Aorta (tissue), 5 donors: ENCODE results near the gene PPP6R2. TPM values are rescaled to one million over a fixed set of nuclear protein-coding genes. Genes with fewer than 3 reads are reported as not detected.
"Not testable (repeated sequence)": the region's sequence is repeated elsewhere in the genome, so short reads cannot be mapped to it uniquely, and the experiment has no call there.

ENCODE experiments used
- ATAC-seq: fragments of 200-7000 bp; cut with Tn5 transposase; one replicate; pipeline ENCODE4 v1.9.1; 2022; ENCODE audit warnings: moderate library complexity; ENCODE audit not compliant: low FRiP score
- DNase-seq, 2 donors: peaks; one replicate each; pipeline ENCODE4 v3.0.0-alpha.2; 2020
- H3K27ac ChIP-seq, 2 donors: one replicate each; pipeline ENCODE4 v1.5.1; 2013; ENCODE audit warnings: low read length in 2 of 2, mild to moderate bottlenecking in 2 of 2, moderate library complexity in 2 of 2, control low read depth in 1 of 2, inconsistent platforms in 1 of 2, low read depth in 1 of 2
- H3K27me3 ChIP-seq, 2 donors: one replicate each; pipeline ENCODE4 v1.6.1; 2013; ENCODE audit warnings: control low read depth in 1 of 2, low read length in 1 of 2, mild to moderate bottlenecking in 1 of 2, moderate library complexity in 1 of 2; ENCODE audit not compliant: insufficient read depth in 2 of 2, control insufficient read depth in 1 of 2
- H3K36me3 ChIP-seq, 2 donors: one replicate each; pipeline ENCODE4 v1.6.1; 2013; ENCODE audit warnings: control low read depth in 1 of 2, low read length in 1 of 2, mild to moderate bottlenecking in 1 of 2; ENCODE audit not compliant: insufficient read depth in 2 of 2, control insufficient read depth in 1 of 2
- H3K4me1 ChIP-seq, 2 donors: one replicate each; pipeline ENCODE4 v1.6.1; 2013; ENCODE audit warnings: low read length in 2 of 2, control low read depth in 1 of 2, mild to moderate bottlenecking in 1 of 2, moderate library complexity in 1 of 2; ENCODE audit not compliant: insufficient read depth in 2 of 2, control insufficient read depth in 1 of 2
- H3K4me3 ChIP-seq, 2 donors: one replicate each; pipeline ENCODE4 v1.5.1; 2013; ENCODE audit warnings: low read length in 2 of 2, control low read depth in 1 of 2, mild to moderate bottlenecking in 1 of 2
- H3K9me3 ChIP-seq: one replicate; pipeline ENCODE4 v1.6.1; 2013; ENCODE audit warnings: mild to moderate bottlenecking, low read length; ENCODE audit not compliant: control insufficient read depth
- WGBS, 2 donors: extraction: QIAGEN DNeasy Blood & Tissue Kit; methylation state at CpG; one replicate each; pipeline ENCODE4 v1.1.7; 2013; 5-methylcytosine and 5-hydroxymethylcytosine counted together
- intact Hi-C, 2 donors: fragments of 100-400 bp; cut with DNase I; formaldehyde crosslinking; loops; one replicate each; pipeline versions ENCODE4 v1.14.2 to v1.15.0; 2022
- polyA plus RNA-seq, 2 donors: library from polyadenylated mRNA; stranded (reverse); fragments of 200-250 nt; gene quantifications; one replicate each; pipeline ENCODE4 v1.2.3, GENCODE V29; 2013
- total RNA-seq, 2 donors: library from RNA; stranded (reverse); fragmentation: NEBNext Ultra II Directional; extraction: Animal tissue kit (Norgen Biotek cat#: 25700); gene quantifications; one replicate each; pipeline ENCODE4 v1.2.1, GENCODE V29; 2021
- donor health status: healthy with polysubstance abuse.
- donor health status: Bipolar disorder and iron deficiency.
- donor health status: DM: no; HTN: no; CAD: no.
- donor health status: DM: no; HTN: no; CAD: no.
- donor health status: DM: yes; HTN: yes; CAD: no.

PPP6R2 gene
- total and polyA plus RNA-seq, 4 donors = 14.1 to 62.5 (median 46.0) TPM

GRCh38 chr22:50363166-50363802 is 20.2 kb downstream of the PPP6R2 start:
- Histone ChIP-seq H3K27me3 (no peaks in the 10 kb centered on the region), H3K9me3 (no peaks in the 10 kb centered on the region), H3K4me3 (no peak overlapping the region), H3K36me3 (peaks cover 0 to 5% of the 10 kb centered on the region in 2 donors), H3K4me1 (peaks cover 0 to 2% of the 10 kb centered on the region in 2 donors), H3K27ac (no peak overlapping the region)
- WGBS, 2 donors = 76 to 80% methylated on average over 8 of the region's 8 CpGs
- DNase-seq (no peak), ATAC-seq (no peak)
- intact Hi-C loops = no loop called here

DNA sequence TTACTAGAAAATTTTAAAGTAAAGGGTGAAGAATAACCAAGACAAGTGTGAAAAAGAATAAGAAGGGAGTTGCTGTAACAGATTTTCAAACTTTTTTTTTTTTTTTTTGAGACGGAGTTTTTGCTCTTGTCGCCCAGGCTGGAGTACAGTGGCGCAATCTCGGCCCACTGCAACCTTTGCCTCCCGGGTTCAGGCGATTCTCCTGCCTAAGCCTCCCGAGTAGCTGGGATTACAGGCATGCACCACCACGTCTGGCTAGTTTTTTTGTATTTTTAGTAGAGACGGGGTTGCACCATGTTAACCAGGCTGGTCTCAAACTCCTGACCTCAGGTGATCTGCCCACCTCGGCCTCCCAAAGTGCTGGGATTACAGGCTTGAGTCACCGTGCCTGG is 20.7 kb downstream of the PPP6R2 start:
- H3K4me3 ChIP-seq, ATAC-seq, H3K27me3 ChIP-seq, H3K9me3 ChIP-seq, intact Hi-C loops, H3K36me3 ChIP-seq, H3K27ac ChIP-seq, DNase-seq, H3K4me1 ChIP-seq: not testable (repeated sequence)
- 91 to 93% methylated on average over 11 of the region's 11 CpGs for WGBS, 2 donors

DNA sequence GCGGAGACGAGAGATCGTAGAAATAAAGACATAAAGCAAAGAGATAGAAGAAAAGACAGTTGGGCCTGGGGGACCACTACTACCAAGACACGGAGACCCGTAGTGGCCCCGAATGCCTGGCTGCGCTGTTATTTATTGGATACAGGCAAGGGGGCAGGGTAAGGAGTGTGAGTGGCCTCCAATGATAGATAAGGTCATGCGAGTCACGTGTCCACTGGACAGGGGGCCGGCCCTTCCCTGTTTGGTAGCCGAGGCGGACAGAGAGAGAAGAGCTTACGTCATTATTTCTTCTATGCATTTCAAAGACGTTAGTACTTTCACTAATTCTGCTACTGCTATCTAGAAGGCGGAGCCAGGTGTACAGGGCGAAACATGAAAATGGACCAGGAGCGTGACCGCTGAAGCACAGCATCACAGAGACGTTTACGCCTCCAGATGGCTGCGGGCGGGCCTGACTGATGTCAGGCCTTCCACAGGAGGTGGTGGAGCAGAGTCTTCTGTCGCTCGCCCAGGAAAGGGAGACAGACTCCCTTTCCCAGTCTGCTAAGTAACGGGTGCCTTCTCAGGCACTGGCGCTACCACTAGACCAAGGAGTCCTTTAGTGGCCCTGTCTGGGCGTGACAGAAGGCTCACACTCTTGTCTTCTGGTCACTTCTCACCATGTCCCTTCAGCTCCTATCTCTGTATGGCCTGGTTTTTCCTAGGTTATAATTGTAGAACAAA is 24.8 kb downstream of the PPP6R2 start:
- Histone ChIP-seq H3K4me3 (no peak overlapping the region), H3K9me3 (no peaks in the 10 kb centered on the region), H3K36me3 (peaks cover 0 to 1% of the 10 kb centered on the region in 2 donors), H3K27me3 (no peaks in the 10 kb centered on the region), H3K27ac (no peak overlapping the region), H3K4me1 (peaks cover 0 to 2% of the 10 kb centered on the region in 2 donors)
- ATAC-seq (no peak), DNase-seq (no peak)
- 93% methylated on average over 27 of the region's 27 CpGs for WGBS, 2 donors
- intact Hi-C loops = no loop called here

DNA sequence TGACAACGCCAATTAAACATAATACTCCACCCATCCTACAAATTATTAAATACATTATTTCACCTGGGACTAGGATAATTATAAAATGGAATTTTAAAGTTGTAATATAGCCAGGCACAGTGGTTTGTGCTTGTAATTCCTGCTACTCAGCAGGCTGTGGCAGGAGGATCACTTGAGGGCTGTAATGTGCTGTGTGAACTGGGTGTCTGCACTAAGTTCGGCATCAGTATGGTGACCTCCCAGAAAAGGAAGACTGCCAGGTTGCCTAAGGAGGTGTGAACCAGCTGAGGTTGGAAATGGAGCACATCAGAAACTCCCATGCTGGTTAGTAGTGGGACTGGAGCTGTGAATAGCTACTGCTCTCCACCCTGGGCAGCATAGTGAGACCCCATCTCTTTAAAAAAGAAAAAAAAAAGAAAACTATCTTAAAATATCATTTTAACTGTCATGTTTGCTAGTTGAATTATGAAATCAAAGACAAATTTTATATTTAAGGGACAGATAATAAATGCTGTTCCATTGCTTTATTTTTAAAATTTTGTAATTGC is 28.0 kb downstream of the PPP6R2 start:
- DNase-seq (no peak), ATAC-seq (no peak)
- Histone ChIP-seq H3K4me3 (no peak overlapping the region), H3K27me3 (no peaks in the 10 kb centered on the region), H3K9me3 (no peaks in the 10 kb centered on the region), H3K27ac (no peak overlapping the region), H3K4me1 (no peaks in the 10 kb centered on the region), H3K36me3 (peaks cover 0 to 1% of the 10 kb centered on the region in 2 donors)
- intact Hi-C loops = no loop called here
- WGBS, 2 donors = 95 to 99% methylated on average over 2 of the region's 2 CpGs

- no peaks in the 10 kb centered on the region for H3K27me3 ChIP-seq
- no peak overlapping the region for H3K4me3 ChIP-seq
- 95% methylated on average over 5 of the region's 5 CpGs for WGBS, 2 donors
- intact Hi-C loops = no loop called here
- no peak for ATAC-seq
- H3K36me3 ChIP-seq = peaks cover 0 to 2% of the 10 kb centered on the region in 2 donors
- H3K9me3 ChIP-seq = no peaks in the 10 kb centered on the region
- H3K27ac ChIP-seq = no peak overlapping the region
- no peak for DNase-seq
- H3K4me1 ChIP-seq = no peaks in the 10 kb centered on the region
These were observed 33.0 kb downstream of the PPP6R2 start for GRCh38 chr22:50376085-50376651.

- WGBS, 2 donors = 91 to 94% methylated on average over 12 to 15 of the region's 15 CpGs
- H3K4me1 ChIP-seq = not testable (repeated sequence)
These were observed 38.0 kb downstream of the PPP6R2 start for GRCh38 chr22:50381021-50381555.

DNA sequence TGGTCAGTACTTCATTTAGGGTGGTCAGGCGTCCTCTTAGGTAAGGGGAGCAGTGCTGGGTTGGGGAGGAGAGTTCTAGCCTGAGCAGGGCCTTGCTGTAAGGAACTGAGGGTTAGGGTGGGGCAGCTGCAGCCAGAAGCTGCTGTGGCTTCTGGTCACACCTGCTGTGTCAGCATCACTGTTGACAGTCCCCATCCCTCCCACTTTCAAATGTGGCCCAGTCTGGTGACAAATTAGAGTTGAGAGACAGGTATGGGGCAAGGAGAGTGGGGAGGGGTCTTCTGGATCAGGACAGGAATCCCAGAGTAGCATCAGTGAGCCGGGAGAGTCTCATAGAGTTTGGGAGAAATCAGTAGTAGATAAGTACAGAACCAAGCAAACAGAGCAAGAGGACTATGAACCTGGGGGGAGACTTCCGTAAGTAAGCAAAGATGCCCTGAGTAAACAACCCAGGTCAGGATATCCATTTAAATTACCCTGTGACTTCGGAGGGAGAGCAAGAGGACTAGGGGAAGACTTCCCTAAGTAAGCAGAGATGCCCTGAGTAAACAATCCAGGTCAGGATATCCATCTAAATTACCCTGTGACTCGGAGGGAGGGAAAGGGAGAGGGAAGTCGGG is 53.7 kb downstream of the PPP6R2 start:
- H3K9me3 ChIP-seq = no peaks in the 10 kb centered on the region
- 52 to 60% methylated on average over 6 of the region's 6 CpGs for WGBS, 2 donors
- intact Hi-C loops = no loop called here
- no peak for DNase-seq
- peaks cover 0 to 2% of the 10 kb centered on the region in 2 donors for H3K36me3 ChIP-seq
- H3K27ac ChIP-seq = no peak overlapping the region
- ATAC-seq = no peak
- no peak overlapping the region for H3K4me3 ChIP-seq
- H3K4me1 ChIP-seq = no peaks in the 10 kb centered on the region
- no peaks in the 10 kb centered on the region for H3K27me3 ChIP-seq

More at GRCh38 chr22:50381021-50381555, 38.0 kb downstream of the PPP6R2 start:
- DNase-seq = peak in 1 of 2 donors; percentile 17
- ATAC-seq, H3K36me3 ChIP-seq, H3K4me3 ChIP-seq, H3K9me3 ChIP-seq, intact Hi-C loops, H3K27ac ChIP-seq, H3K27me3 ChIP-seq: not testable (repeated sequence)

DNA sequence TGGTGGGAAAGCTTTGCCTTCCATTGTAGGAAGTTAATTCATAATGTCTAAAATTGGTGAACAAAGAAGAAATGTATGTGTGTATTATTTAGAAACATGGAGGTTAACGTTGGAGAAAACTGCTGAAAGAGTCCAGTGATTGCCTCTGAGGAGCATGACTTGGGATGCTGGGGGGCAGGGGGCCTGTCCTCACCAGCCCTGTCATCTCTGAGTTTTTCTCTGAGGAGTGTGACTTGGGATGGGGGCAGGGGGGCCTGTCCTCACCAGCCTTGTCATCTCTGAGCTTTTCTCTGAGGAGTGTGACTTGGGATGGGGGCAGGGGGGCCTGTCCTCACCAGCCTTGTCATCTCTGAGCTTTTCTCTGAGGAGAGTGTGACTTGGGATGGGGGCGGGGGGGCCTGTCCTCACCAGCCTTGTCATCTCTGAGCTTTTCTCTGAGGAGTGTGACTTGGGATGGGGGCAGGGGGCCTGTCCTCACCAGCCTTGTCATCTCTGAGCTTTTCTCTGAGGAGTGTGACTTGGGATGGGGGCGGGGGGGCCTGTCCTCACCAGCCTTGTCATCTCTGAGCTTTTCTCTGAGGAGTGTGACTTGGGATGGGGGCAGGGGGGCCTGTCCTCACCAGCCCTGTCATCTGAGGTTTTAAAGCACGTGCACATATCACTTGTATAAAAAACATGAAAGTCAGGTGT is 54.4 kb downstream of the PPP6R2 start:
- H3K36me3 ChIP-seq, H3K4me3 ChIP-seq, intact Hi-C loops, DNase-seq, H3K9me3 ChIP-seq, ATAC-seq, H3K27ac ChIP-seq, H3K27me3 ChIP-seq, H3K4me1 ChIP-seq: not testable (repeated sequence)
- WGBS, 2 donors = 67 to 71% methylated on average over 3 of the region's 4 CpGs
